Measurements from ENCODE around the gene KCNH8.
"Not testable (repeated sequence)": the region's sequence is repeated elsewhere in the genome, so short reads cannot be mapped to it uniquely, and the experiment has no call there.

Gene KCNH8

DNA sequence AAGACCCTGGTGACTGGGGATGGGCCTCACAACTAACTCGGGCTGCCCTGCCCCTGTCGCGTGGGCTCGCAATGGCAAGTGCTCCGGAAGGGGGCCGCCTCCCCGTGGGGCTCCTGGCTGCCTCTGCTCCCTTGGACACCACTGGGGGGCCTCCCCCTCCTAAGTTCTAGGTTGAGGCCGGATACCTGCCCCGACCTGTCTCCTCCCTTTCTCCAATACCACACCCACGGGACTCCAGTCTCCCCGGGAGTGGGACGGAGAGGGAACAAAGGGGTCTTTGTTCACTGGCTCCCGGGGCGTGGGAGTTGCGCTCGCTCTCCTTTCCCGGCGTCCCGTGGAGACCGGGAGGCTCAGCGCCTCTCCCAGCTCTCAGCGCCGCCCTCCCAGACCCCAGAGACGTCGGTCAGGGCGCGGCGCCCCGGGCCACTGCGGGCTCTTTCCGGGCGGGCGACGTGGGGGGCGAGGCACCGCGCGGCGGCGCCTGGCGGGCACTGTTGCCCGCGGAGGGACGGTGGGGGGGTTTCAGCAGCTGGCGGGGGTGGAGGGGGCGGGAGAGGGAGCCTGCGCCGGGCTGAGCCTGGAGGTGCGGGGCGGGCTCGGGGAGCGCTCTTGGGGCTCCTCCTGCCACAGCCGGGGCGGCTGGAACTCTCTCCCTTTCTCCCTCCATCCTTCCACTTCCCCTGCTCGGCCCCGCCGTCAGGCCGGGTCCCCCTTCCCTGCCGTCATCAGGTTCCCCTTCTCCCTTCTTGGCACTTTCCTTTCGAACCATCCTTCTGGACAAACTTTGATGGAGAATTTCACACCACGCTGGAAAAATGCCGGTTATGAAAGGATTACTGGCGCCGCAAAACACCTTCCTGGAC is at the start of gene KCNH8:
Gene KCNH8, plus strand, starts transcription at position 606 of the 863 bp plus-strand sequence. Its CDS starts 210 bp downstream, at position 816.
- peak; percentile 51 for DNase-seq

DNA sequence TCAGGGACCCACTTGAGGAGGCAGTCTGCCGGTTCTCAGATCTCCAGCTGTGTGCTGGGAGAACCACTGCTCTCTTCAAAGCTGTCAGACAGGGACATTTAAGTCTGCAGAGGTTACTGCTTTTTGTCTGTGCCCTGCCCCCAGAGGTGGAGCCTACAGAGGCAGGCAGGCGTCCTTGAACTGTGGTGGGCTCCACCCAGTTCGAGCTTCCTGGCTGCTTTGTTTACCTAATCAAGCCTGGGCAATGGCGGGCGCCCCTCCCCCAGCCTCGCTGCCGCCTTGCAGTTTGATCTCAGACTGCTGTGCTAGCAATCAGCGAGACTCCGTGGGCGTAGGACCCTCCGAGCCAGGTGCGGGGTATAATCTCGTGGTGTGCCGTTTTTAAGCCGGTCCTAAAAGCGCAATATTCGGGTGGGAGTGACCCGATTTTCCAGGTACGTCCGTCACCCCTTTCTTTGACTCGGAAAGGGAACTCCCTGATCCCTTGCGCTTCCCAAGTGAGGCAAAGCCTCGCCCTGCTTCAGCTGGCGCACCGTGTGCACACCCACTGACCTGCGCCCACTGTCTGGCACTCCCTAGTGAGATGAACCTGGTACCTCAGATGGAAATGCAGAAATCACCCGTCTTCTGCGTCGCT is 45.5 kb upstream of the KCNH8 start:
- DNase-seq = not testable (repeated sequence)

DNA sequence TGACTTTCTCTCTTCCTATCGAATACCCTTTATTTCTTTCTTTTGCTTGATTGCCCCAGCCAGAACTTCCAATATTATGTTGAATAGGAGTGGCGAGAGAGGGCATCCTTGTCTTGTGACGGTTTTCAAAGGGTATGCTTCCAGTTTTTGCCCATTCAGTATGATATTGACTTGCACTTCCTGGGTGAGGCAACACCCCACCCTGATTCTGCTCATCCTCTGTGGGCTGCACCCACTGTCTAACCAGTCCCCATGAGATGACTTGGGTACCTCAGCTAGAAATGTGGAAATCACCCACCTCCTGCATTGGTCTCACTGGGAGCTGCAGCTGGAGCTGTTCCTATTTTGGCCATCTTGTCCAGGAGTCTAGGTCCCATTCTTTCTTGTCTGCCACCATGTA is 44.8 kb upstream of the KCNH8 start:
- no peak for DNase-seq

DNA sequence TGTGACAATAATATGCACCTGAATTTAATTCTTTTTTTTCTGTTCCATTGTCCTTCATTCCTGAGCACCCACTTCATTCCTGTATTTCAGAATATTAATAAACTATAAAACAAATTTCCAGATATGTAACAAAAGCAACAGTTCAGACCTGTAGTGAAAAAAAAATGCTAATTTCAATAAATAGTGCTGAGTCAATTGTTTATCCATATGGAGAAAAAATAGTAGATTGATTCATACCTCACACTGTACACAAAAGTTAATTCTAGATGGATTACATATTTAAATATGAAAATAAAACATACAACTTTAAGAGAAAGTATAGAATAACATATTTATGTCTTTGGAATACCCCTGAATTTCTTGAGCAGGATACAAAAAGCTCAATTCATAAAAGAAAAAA is 43.9 kb upstream of the KCNH8 start:
- no peak for DNase-seq

DNA sequence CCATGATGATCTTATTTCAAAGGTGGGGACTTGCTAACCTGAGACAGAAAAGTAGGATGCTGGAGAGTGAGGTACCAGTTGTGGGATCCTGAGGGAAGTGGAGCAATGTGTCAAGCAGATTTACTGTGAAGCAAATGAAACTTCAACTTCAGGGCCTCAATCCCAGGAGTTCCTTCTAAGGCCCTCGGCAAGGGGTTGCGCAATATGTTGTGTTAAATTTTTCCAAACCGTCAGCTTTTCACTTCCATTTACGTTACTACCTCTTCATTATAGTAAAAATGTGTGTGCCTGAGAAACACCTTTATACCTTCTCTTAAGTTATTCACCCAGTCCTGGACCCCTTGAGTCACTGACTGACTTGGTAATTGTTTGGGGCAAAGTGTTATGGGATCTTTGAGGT is 42.5 kb upstream of the KCNH8 start:
- no peak for DNase-seq

DNA sequence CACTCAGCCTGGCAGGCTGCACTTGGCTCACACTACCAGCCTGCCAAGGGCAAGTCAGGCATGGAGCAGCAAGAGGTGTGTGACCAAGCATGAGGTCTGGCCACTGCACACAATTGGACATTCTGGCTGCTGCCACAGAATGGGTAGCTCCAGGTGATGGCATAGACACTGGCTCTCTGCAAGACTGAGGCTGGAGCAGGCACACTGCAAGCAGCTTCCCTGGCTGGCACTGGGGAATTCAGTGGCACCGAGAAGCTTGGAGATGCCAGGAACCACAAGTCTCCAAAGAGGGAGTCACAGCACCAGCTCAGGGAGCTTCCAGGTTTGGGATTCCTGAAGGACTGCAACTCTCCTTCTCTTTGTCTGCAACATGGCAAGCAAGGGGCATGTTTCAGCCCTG is 42.0 kb upstream of the KCNH8 start:
- DNase-seq = no peak

DNA sequence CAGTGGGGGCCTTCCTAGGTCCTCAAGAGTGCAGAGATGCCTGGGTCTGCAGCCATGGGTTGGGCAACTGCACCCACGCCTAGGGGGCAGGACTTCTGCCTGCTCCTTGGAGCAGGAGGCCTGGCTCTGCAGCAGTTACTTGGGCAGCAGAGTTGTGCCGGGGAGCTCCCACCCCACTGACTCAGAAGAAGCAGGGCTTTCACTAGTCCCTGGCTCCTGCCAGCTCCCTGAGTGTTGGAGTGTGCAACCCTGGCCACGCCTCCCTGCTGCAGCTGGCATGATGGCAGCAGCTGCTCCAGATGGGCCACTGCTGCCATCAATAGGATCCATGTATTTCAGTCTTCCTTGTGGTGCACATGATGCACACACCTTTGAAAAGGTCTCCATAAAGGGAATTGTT is 40.6 kb upstream of the KCNH8 start:
- DNase-seq = no peak

DNA sequence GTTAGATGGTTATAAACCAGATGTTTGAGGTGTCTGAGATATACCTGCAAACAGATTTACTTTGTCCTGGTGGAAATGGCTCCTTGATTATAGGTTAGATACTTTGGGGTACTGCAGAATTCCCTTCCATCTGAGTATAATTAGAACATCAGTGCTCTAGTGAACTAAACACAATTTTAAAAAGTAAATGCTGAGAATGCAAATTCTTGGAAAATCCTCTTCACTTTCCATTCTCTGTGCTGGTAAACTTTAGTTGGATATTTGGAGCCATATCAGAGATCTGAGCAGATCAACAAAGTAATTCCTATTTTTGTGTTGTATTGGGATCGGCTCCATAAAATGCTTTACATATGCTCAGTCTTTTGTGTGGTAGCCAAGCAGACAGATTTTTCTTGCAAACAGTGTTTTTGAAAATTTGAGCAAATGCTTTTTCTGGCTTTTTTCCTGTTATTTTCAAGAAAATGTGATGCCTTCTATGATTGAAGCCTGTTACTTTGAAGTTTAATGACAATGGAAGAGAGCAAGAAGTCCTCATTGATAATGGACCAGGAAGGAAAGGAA is 37.9 kb upstream of the KCNH8 start:
- DNase-seq = no peak

DNA sequence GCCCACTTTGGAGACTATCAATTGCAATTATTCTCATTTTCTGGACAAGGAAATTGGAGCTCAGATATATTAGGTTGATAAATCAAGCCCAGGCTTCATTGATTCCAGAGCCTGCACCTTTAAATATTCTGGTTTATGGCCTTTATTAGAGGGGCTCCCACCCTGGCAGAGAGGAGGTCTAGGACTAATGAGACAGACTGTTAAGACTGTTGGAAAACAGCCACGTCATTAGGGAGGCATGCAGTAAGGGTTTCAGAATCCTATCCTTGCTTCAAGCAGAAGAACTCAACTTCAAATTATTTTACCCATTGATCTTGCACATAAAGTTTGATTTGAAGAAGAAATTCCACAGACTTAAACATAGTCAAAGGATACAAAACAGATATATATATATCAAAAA is 33.8 kb upstream of the KCNH8 start:
- no peak for DNase-seq

DNA sequence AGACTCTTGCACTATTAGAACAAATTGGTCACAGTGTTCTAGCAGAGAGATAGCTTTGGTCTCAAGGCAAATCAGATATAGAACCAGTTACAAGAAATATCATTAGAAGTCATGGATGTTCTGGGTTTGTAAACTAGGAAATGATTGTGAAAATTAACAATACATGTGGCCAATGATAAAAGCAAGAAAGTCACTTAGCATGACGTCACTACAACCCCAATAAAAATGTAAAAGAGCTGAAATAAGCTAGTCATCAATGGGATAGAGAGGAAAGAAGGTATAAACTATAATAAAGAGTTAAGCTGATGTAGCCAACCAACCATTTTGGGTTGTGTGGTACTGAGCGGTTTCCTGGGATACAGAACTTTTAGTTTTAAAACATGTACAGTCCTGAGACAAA is 32.1 kb upstream of the KCNH8 start:
- no peak for DNase-seq

DNA sequence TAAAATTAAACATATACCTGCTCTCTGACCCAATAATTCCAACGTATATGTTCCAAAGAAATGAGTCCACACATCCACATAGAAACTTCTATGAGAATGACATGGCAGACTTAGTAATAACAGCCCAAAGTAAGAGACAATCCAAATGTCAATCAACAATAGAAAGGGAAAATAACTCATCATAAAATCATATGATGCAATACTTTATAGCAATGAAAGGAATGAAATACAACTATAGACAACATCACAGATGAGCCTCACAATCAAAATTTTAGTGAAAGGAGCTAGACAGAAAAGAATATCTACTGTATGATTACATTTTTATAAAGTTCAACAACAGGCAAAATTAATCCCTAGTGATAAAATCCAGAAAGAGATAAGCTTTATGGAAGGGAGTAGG is 23.6 kb upstream of the KCNH8 start:
- no peak for DNase-seq

DNA sequence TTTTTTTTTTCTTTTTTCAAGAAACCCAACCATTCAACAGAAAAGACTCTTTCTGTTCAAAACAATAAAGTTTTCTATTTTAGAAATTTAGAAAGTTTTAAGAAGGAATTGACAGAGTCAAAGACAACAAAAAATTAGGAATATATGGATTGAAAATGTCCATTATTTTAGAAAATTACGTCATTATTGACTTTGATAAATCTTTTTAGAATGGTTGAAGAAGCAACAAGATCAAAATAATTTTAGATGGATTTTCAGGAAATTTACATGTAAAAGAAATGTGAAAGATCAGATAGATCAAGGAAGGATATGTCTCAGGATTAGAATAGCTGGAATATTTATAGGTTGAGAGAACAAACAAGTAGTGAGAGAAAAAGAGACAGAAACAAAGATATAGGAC is 8.4 kb upstream of the KCNH8 start:
- DNase-seq = no peak

DNA sequence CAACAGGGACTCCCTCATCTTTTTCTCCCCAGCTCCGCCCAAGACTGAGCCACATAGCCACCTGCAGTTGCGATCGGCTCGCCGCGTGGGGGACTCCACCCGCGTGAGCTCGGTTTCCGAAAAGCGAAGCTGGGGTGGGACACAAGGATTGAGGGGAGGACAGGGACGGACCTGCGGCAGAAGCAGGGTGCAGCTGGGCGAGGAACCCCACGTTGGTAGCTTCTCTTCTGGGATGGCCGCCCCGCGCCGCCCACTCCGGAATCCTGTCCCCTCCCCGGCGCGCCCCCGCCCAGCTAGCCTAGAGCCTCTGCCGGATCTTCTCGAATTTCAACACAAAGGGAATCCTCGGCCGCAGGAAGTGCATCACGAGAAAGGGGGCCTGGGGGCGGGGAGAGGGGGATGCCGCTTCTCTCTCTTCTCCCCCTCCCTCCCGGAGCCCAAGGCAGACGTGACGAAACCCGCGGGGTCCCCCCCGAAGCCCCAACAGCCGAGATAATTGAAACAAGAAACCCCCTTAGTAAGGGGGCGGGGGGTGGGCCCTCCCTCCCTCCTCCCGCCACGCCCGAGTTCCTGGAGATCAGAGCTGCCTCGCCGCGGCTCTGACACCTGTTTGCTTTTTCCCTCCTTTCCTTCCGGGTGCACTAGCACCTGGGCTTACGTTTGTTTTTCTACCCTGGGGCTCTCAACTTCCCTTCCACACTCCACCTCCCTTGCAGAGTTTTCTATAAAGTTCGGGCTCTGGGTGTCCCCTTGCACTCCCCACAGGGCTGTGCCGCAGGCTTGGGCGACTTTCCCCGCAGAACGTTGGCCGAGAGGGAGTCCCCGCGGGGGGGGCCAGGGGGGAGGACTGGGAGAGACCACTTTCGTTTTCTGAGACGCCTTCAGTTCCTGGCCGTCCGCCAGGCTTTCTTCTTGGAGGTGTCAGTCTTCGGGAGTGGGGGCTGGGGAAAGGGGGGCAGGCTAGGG is 1.3 kb upstream of the KCNH8 start:
- peak; percentile 95 for DNase-seq

DNA sequence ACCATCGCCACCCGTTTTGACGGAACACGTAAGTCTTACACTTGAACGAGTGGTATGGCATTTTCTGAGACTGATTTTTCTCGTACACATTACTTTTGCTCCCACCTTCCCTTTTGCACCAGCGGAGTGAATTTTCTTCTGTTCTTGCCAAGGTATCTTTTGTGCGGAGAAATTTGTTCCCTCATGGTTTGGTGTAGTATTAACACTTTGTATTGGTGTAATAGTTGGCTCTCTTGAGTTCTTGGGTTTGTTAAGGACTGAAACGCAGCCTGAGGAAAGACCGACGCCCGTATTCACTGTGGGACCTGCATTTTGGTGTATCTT is 420 bp downstream of the KCNH8 start:
- no peak for DNase-seq

DNA sequence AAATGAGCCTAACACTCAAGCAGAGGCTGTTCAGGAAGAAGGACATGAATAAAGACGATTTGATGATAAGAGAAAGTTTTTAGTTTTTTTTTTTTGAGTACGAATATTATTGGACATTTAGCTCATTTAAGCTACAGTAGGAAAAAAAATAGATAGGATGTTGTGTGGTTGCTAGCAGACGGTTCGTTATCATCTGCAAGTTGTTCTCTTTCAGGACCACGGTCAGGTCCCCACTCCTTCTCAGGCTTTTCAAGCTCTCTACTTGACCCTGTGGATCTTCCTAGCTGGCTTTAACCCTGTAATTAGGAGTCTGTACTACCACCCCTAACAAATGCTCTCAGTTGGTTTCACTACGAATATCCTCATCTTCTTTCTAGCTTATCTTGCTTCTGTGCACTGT is 1.1 kb downstream of the KCNH8 start:
- DNase-seq = peak; percentile 48

DNA sequence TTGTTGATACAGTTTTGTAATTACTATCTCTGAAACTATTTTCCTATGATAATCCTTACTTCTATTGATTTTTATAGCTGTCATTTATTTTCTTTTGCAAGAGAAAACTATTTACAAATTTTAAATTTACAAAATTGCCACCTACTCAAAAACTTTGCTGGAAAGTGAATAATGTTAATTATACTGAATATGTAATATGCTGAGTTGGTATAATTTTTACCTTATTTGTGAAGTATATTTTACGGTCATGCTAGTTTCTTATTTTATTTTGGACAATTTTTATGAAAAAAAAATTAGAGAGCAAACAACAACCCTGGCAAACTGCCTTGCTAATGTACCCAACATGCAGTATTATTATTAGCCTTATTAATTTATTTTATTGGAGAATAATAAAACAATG is 2.9 kb downstream of the KCNH8 start:
- no peak for DNase-seq

DNA sequence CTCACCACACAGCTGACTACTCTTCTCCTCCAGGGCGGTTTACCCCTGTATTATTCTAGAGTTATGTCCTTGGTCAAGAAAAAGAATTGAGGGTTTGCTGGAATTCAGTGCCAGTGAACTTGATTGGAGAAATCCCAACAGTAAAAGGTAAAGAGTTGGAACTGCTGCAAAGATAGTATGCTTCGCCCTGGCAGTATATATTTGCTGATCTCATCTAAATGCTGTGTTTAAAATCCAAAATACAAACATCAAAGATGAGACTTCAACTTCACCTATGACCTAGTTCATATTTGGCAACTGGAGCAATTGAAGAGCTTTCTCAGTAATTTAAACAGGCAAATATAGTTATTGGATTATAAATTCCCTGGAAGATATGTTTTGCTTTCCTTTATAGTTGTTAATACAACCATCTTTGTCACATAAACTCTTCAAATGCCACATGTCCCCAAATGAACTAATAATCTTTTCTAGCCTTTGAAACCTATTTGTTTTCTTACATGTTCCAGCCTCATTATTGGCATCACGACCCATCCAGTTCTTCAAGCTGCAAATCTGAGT is 6.5 kb downstream of the KCNH8 start:
- no peak for DNase-seq

DNA sequence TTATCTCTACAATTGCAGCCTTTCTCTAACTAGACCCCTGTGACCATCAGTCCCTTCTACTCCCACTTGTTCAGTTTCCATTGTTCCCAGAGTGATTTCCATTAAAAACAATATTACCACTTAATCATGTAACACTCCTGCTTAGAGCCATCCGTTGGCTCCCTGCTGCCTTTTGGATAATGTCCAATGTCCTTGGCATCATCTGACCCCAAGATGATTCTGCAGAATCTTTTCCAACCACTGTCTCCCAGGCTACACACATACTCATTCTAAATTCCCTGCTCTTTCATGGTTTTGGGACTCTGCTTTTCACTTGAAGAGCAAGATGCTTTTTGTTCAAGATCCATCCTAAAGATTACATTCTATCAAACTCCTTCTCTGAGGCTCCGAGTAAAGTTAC is 7.1 kb downstream of the KCNH8 start:
- peak; percentile 35 for DNase-seq

DNA sequence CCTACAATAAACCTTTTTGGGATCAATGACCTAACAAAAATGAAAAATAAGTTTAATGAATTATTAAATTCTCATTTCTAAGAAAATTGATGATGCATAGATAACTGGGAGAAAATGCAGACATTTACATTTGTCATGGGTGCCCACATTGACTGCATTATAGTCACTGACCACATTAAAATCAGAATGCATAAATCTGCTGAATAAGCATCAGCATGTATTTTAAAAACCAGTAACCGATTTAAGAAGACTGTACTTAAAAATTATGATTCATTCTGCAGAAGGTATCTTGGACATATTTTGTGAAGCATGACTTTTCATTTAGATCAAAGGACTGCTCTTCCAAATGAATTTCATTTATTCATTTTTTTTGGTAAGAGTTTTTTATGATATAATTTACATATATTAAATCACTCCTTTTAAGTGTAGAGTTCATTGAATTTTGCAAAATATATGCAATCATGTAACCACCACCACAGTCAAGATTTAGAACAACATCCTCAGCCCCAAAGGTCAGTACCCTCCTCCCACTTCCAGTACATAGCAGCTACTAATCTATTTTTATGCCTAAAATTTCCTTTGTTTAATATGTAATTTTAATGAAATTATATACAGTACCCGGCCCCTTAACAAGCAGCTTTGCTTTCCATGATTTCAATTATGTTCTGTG is 11.8 kb downstream of the KCNH8 start:
- DNase-seq = no peak

DNA sequence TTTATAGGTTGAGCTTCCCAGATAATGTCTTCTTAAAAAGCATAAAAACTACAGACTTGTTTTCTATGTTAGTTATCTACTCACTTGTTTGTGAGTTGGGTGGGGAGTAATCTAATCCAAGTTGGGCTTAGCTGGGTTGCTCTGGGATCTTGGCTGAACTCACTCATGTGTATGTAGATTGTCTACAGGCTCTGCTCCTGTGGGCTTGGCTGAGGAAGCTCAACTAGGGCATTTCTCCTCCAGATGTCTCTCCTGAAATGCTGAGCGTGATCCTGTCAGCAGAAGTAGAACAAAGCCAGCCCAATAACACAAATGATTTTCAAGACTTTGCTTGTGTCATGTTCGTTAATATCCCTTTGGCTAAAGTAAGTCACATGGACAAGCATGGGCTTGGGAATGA is 17.3 kb downstream of the KCNH8 start:
- DNase-seq = no peak

DNA sequence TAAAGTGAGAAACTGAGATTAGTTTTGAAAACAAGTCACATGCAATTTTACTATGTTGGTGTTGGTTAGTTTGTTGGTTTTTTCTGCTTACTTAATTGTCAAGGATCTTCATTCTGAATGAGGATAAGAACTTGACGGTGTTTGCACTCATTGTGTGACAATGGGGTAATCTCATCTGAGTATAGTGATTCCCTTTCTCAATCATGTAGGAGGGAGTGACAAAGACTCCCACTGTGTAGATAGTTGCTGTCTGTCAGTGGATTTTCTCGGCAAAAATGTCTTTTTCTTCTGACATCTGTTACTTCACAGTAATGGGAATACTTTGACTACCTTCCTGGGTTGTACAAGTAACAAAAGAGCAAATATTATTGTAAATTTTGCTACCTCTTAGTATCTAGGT is 23.5 kb downstream of the KCNH8 start:
- no peak for DNase-seq

DNA sequence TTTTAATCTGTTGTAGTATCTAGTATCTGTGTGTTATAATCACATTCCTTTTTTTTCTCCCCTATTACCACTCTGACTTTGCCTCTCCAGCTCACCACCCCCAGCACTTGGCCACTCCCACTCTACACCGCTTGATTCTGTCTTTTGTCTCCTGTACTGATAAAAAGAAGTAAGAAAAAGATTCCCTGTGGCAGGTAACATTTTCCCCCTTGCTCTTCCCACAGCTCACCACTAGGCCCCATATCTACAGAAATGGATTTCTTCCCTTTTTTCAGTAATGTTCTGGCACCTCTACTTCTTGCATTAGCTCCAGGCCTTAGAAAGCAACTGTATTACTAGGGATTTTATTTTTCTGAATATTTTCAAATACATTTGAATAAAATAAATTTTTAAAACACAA is 25.6 kb downstream of the KCNH8 start:
- DNase-seq = no peak

Data from NCI-H2029 treated with DMSO at 0.1 percent for 48 hours (cell line).